Ovary (tissue), 9 donors: ENCODE data around the gene CLMN. TPM values are rescaled to one million over a fixed set of nuclear protein-coding genes. Genes with fewer than 3 reads are reported as not detected.

Experiments used
- DNase-seq, 5 donors: peaks; one replicate each; pipeline ENCODE4 v3.0.0-alpha.2; 2019 to 2020
- H3K27ac ChIP-seq, 2 donors: fragments of 200-600 bp; one replicate each; pipeline versions ENCODE4 v1.5.1 to v1.8.0; 2019 to 2022
- H3K27me3 ChIP-seq: fragments of 200-600 bp; one replicate; pipeline ENCODE4 v1.8.0; 2022
- H3K36me3 ChIP-seq: fragments of 200-600 bp; sonication (generic); one replicate; pipeline ENCODE4 v1.5.1; 2019
- H3K4me1 ChIP-seq: one replicate; pipeline ENCODE4 v1.8.1; 2013; ENCODE audit warnings: mild to moderate bottlenecking, moderate library complexity; ENCODE audit not compliant: insufficient read depth
- H3K4me3 ChIP-seq: fragments of 200-600 bp; sonication (generic); one replicate; pipeline ENCODE4 v1.5.1; 2017
- H3K9me3 ChIP-seq, 2 donors: fragments of 200-600 bp in 1 of 2; sonication (generic) in 1 of 2; one replicate each; pipeline versions ENCODE4 v1.5.1 to v1.8.1; 2013 to 2019; ENCODE audit warnings: mild to moderate bottlenecking in 1 of 2, moderate library complexity in 1 of 2
- EP300 ChIP-seq: sonication (generic); formaldehyde crosslinking; IDR thresholded peaks from one replicate; pipeline ENCODE4 v1.6.1; 2017; ENCODE audit warnings: antibody characterized with exemption
- POLR2A ChIP-seq: fragments of 450-650 bp; IDR thresholded peaks from one replicate; pipeline ENCODE4 v1.6.1; 2017; ENCODE audit warnings: antibody characterized with exemption, mild to moderate bottlenecking, moderate library complexity
- WGBS, 3 donors: extraction: QIAGEN DNeasy Blood & Tissue Kit in 1 of 3; methylation state at CpG; one replicate each; pipeline versions ENCODE4 v1.1.5 to v1.1.7; 2013 to 2017; 5-methylcytosine and 5-hydroxymethylcytosine counted together
- intact Hi-C, 4 donors: fragments of 100-400 bp; cut with DNase I; formaldehyde crosslinking; loops; one replicate each; pipeline versions ENCODE4 v1.11.0 to v1.15.1; 2022 to 2023
- polyA plus RNA-seq, 2 donors: library from polyadenylated mRNA; stranded (reverse); fragments of 200-250 nt in 1 of 2; fragments of 350-450 nt in 1 of 2; fragmentation: Illumina TruSeq in 1 of 2; extraction: RNeasy Lipid Tissue Mini Kit (QIAGEN cat#74804) in 1 of 2; gene quantifications; one replicate each; pipeline ENCODE4 v1.2.3, GENCODE V29; 2013 to 2014
- total RNA-seq, 7 donors: library from RNA; depleted of rRNA in 2 of 7; stranded (reverse); fragments of >200 nt in 2 of 7; fragmentation: NEBNext Ultra II Directional in 3 of 7; extraction: Animal tissue kit (Norgen Biotek cat#: 25700) in 3 of 7; gene quantifications; one replicate each; pipeline versions ENCODE4 v1.1.0 to v1.2.4, GENCODE V29; 2016 to 2023
- TF ChIP-seq, protein P1 (sequence below), 3 donors: fragments of 450-650 bp in 2 of 3; fragments of 200-600 bp in 1 of 3; IDR thresholded peaks; one replicate each; pipeline versions ENCODE4 v1.5.1 to v1.8.0; 2016 to 2022; ENCODE audit warnings: antibody characterized with exemption in 3 of 3, mild to moderate bottlenecking in 1 of 3
- donor health status: DM: no; HTN: no; CAD: no; lungs with moderate emphysema.
- donor health status: DM: no; HTN: no; CAD: no.
- donor health status: Bipolar disorder and iron deficiency.
- donor health status: DM: yes; HTN: yes; CAD: no.
- donor health status: DM: no; HTN: no; CAD: no.
- donor health status: DM: yes; HTN: yes; CAD: no.

CLMN gene
- total and polyA plus RNA-seq, 9 donors = 2.2 to 11.7 (median 6.5) TPM

DNA sequence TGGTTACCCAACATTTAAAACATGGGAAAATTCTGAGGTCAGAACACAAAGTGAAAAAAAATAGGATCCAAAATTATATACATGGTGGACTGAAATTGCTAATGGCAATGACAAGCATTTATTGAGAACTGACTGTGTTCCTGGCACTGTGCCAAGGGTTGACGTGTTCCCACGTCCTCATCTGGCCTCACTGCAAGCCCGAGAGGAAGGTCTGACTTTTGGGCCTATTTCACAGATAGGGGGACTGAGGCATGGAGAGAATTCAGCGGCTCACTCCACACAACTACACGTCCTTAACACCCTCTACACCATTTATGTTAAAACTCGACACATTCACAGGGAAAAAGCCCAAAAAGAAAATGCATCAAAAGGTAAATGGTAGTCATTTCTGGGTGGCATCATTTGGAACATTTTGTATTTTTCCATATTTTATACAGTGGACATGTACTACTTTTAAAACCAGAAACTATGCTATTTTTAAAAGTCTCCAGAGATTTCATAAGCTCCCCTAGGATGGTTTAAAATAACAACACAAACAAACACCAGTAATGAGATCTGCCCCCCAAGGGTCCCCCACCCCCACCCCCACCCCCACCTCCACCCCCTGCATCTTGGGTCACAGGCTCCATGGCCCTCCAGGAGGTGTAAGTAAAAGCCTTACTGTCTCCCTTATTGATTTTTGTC lies 27.7 kb downstream of the CLMN start:
- intact Hi-C loops = no loop called here
- TF ChIP-seq POLR2A (no peak), EP300 (no peak)
- TF ChIP-seq, protein P1, sequence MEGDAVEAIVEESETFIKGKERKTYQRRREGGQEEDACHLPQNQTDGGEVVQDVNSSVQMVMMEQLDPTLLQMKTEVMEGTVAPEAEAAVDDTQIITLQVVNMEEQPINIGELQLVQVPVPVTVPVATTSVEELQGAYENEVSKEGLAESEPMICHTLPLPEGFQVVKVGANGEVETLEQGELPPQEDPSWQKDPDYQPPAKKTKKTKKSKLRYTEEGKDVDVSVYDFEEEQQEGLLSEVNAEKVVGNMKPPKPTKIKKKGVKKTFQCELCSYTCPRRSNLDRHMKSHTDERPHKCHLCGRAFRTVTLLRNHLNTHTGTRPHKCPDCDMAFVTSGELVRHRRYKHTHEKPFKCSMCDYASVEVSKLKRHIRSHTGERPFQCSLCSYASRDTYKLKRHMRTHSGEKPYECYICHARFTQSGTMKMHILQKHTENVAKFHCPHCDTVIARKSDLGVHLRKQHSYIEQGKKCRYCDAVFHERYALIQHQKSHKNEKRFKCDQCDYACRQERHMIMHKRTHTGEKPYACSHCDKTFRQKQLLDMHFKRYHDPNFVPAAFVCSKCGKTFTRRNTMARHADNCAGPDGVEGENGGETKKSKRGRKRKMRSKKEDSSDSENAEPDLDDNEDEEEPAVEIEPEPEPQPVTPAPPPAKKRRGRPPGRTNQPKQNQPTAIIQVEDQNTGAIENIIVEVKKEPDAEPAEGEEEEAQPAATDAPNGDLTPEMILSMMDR (IDR thresholded peaks at IDR 0.05) = no peak

GRCh38 chr14:95290871-95291431 lies 28.8 kb downstream of the CLMN start:
- WGBS, 3 donors = 57 to 68% (median 61%) methylated on average over 17 of the region's 17 CpGs
- H3K4me1 ChIP-seq = no peaks in the 10 kb centered on the region
- peak overlapping the region in 1 of 2 donors; percentile 61 for H3K27ac ChIP-seq
- H3K36me3 ChIP-seq = no peaks in the 10 kb centered on the region
- no peak for DNase-seq
- intact Hi-C loops = no loop called here
- no peaks in the 10 kb centered on the region for H3K27me3 ChIP-seq
- no peak for TF ChIP-seq POLR2A
- TF ChIP-seq EP300 = no peak
- TF ChIP-seq, protein P1 (IDR thresholded peaks at IDR 0.05) = no peak
- no peak overlapping the region for H3K4me3 ChIP-seq
- no peaks in the 10 kb centered on the region for H3K9me3 ChIP-seq

More for the DNA sequence above, 27.7 kb downstream of the CLMN start:
- no peak overlapping the region for H3K4me3 ChIP-seq
- H3K27ac ChIP-seq = no peak overlapping the region
- 45 to 51% (median 51%) methylated on average over 6 of the region's 6 CpGs for WGBS, 3 donors
- H3K27me3 ChIP-seq = no peaks in the 10 kb centered on the region
- peak in 2 of 5 donors; percentile 30 to 52 for DNase-seq
- no peaks in the 10 kb centered on the region for H3K36me3 ChIP-seq
- H3K4me1 ChIP-seq = no peaks in the 10 kb centered on the region
- no peaks in the 10 kb centered on the region for H3K9me3 ChIP-seq

DNA sequence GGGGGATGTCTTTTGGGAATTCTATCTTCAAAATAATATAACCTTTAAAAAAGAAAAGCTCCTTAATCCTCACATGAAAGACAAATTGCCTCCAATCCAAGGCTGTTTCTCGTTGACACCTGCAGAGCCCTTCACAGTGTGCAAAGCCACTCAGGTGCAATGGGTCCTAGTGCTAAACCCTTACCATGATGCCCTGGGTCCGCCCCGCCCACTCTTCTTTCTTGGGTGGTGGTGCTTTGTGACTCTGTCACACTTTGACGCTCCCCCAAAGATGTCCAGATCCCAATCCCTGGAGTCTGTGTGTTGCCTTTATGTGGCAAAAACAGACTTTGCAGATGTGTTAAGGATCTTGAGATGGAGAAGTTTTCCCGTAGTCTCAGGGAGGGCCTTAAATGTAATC lies 29.7 kb downstream of the CLMN start:
- Histone ChIP-seq H3K4me1 (no peaks in the 10 kb centered on the region), H3K27ac (no peak overlapping the region), H3K36me3 (no peaks in the 10 kb centered on the region), H3K27me3 (no peaks in the 10 kb centered on the region), H3K9me3 (no peaks in the 10 kb centered on the region), H3K4me3 (no peak overlapping the region)
- WGBS, 3 donors = 89 to 92% (median 90%) methylated on average over 5 of the region's 5 CpGs
- intact Hi-C loops = no loop called here
- DNase-seq = no peak
- TF ChIP-seq EP300 (no peak), POLR2A (no peak)
- TF ChIP-seq, protein P1 (IDR thresholded peaks at IDR 0.05) = no peak

DNA sequence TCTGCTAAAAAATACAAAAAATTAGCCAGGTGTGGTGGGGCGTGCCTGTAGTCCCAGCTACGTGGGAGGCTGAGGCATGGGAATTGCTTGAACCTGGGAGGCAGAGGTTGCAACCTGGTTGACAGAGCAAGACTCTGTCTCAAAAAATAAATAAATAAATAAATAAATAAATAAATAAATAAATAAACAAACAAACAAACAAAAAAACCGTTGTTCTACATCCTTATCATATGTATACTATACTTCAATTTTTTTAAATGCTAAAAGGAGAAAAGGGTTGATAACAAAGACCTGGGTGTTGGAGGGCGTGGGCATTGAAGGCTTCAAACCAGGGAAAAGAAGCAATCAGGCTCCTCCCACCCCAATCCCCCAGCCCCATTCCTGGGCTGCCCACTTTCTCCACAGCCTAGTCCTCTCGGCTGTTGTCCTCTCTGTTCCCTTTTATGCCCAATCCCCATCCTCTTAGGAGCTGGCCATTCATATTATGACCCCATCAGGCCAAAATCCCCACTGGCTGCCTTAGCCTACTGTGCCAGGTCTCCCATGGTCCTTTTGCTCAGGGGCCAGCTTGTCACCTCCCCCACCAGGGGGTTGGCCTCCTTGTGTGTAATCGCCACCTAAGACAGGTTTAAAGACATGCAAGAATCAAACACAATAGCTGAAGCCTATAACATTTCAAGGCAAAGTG lies 30.2 kb downstream of the CLMN start:
- Histone ChIP-seq H3K9me3 (no peaks in the 10 kb centered on the region), H3K4me3 (no peak overlapping the region), H3K4me1 (no peaks in the 10 kb centered on the region), H3K27ac (peak overlapping the region in 1 of 2 donors; percentile 30), H3K36me3 (no peaks in the 10 kb centered on the region), H3K27me3 (no peaks in the 10 kb centered on the region)
- 90 to 91% (median 90%) methylated on average over 6 of the region's 6 CpGs for WGBS, 3 donors
- intact Hi-C loops = no loop called here
- TF ChIP-seq POLR2A = no peak
- TF ChIP-seq EP300 = no peak
- TF ChIP-seq, protein P1 (IDR thresholded peaks at IDR 0.05) = no peak
- no peak for DNase-seq
